K562 (cell line): ENCODE data around the gene ALG1. TPM values are rescaled to one million over a fixed set of nuclear protein-coding genes. Genes with fewer than 3 reads are reported as not detected.

Source experiments
- CBX8 ChIP-seq: fragments of 200-600 bp; sonication (generic); IDR thresholded peaks from 2 replicates; pipeline ENCODE4 v1.6.1; 2012; ENCODE audit warnings: borderline replicate concordance, mixed run types, low read depth, mild to moderate bottlenecking, moderate library complexity, mixed read lengths, low read length, control low read depth, inconsistent platforms; ENCODE audit not compliant: poor library complexity, severe bottlenecking; ENCODE audit errors: extremely low read depth
- GABPA ChIP-seq: fragments of 200-800 bp; sonication (Bioruptor generic); conservative IDR thresholded peaks from 2 replicates; pipeline ENCODE4 v1.6.1; 2016; ENCODE audit warnings: low read depth, missing genetic modification characterization, missing compliant biosample characterization
- MEF2A ChIP-seq: IDR thresholded peaks from 2 replicates; pipeline ENCODE4 v1.6.1; 2011; ENCODE audit warnings: low read depth, mild to moderate bottlenecking, low read length, moderate library complexity; ENCODE audit not compliant: control insufficient read depth
- polyA plus RNA-seq, 8 experiments: library from polyadenylated mRNA; depleted of rRNA in 4 of 8; stranded (reverse) in 5 of 8; unstranded in 3 of 8; fragments of >200 nt; fragmentation: Nextera tagmentation in 2 of 8; fragmentation: Illumina TruSeq in 1 of 8; extraction: Ambion mirVana in 2 of 8; extraction: Trizol in 1 of 8; gene quantifications; 2 replicates each; pipeline versions ENCODE4 v1.2.1 to v1.2.3, GENCODE V29; 2011 to 2014; ENCODE audit warnings: inconsistent platforms in 1 of 8, missing spikeins in 1 of 8
- total RNA-seq, 7 experiments: library from RNA; depleted of rRNA in 6 of 7; stranded (reverse); fragments of >200 nt in 6 of 7; fragmentation: Illumina TruSeq in 2 of 7; extraction: Trizol in 2 of 7; gene quantifications; 2 replicates each; pipeline versions ENCODE4 v1.2.1 to v1.2.3, GENCODE V29; 2011 to 2021; ENCODE audit warnings: low replicate concordance in 1 of 7
- TF ChIP-seq, protein P1 (sequence below), 3 experiments: IDR thresholded peaks in 2 of 3; conservative IDR thresholded peaks in 1 of 3; 2 replicates each; pipeline ENCODE4 v1.5.1; 2011 to 2012; ENCODE audit warnings: low read length in 3 of 3, mild to moderate bottlenecking in 3 of 3, control low read depth in 2 of 3, improper control_type of control experiment in 1 of 3, inconsistent platforms in 1 of 3, low read depth in 1 of 3, mixed read lengths in 1 of 3, moderate library complexity in 1 of 3; ENCODE audit not compliant: insufficient read depth in 2 of 3
- TF ChIP-seq, protein P2 (sequence below): fragments of 250-450 bp; sonication (Bioruptor Pico); IDR thresholded peaks from 2 replicates; pipeline ENCODE4 v1.4.0; 2020; ENCODE audit warnings: mild to moderate bottlenecking, moderate library complexity, borderline replicate concordance

The ALG1 gene
- total and polyA plus RNA-seq, 9 of the 15 experiments (the other 6 are each of a cell fraction or from before 2014, with no cell fraction given) = 1.1 to 26.4 (median 18.3) TPM

DNA sequence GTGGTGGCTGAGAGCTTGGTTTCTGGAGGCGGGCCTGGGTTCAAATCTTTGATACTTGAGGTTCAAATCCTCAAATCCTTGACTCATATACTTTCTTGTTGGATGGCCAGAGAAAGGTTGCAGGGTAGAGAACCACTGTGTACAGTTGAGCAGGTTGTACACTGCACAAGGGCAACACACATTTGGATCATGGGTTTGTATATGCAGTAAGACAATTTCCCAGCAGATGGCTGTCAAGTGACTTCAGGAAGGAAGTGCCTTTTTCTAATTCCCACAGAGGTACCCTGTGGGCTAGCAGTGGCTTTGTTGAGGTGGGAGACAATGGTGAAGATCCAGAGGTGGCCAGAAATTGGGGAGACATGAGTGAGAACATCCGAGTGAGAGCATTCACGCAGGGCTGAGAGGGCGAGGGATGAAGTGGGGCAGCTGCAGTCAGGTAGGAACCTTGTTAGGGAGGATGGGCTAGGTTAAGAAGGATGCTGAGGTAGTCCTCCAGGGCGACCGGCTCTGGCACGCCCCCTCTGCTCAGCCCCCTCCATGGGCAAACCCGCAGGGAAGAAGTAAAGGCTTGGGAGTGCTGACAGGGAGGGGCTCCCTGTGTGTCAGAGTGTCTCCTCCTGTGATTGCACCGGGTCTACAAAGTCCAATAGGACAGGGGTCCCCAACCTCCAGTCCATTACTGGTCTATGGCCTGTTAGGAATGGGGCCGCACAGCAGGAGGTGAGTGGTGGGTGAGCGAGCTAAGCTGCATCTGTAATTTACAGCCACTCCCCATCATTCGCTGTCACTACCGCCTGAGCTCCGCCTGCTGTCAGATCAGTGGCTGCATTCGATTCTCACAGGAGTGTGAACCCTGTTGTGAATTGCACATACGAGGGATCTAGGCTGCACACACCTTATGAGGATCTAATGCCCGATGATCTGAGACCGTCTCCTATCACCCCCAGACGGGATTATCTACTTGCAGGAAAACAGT is 8.6 kb upstream of the ALG1 start (continued):
- TF ChIP-seq, protein P1, sequence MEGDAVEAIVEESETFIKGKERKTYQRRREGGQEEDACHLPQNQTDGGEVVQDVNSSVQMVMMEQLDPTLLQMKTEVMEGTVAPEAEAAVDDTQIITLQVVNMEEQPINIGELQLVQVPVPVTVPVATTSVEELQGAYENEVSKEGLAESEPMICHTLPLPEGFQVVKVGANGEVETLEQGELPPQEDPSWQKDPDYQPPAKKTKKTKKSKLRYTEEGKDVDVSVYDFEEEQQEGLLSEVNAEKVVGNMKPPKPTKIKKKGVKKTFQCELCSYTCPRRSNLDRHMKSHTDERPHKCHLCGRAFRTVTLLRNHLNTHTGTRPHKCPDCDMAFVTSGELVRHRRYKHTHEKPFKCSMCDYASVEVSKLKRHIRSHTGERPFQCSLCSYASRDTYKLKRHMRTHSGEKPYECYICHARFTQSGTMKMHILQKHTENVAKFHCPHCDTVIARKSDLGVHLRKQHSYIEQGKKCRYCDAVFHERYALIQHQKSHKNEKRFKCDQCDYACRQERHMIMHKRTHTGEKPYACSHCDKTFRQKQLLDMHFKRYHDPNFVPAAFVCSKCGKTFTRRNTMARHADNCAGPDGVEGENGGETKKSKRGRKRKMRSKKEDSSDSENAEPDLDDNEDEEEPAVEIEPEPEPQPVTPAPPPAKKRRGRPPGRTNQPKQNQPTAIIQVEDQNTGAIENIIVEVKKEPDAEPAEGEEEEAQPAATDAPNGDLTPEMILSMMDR (IDR thresholded peaks at IDR 0.05 in 2 of 3, conservative IDR thresholded peaks at IDR 0.05 in 1 of 3; ENCODE audit: insufficient read depth in 2 of 3, low read depth in 1 of 3, low read length in 3 of 3) = peak in 2 of 3 experiments; percentile 15 to 21; a peak in 2 of 6 replicates
- TF ChIP-seq MEF2A = no peak
- TF ChIP-seq, protein P2, sequence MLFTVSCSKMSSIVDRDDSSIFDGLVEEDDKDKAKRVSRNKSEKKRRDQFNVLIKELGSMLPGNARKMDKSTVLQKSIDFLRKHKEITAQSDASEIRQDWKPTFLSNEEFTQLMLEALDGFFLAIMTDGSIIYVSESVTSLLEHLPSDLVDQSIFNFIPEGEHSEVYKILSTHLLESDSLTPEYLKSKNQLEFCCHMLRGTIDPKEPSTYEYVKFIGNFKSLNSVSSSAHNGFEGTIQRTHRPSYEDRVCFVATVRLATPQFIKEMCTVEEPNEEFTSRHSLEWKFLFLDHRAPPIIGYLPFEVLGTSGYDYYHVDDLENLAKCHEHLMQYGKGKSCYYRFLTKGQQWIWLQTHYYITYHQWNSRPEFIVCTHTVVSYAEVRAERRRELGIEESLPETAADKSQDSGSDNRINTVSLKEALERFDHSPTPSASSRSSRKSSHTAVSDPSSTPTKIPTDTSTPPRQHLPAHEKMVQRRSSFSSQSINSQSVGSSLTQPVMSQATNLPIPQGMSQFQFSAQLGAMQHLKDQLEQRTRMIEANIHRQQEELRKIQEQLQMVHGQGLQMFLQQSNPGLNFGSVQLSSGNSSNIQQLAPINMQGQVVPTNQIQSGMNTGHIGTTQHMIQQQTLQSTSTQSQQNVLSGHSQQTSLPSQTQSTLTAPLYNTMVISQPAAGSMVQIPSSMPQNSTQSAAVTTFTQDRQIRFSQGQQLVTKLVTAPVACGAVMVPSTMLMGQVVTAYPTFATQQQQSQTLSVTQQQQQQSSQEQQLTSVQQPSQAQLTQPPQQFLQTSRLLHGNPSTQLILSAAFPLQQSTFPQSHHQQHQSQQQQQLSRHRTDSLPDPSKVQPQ (CRISPR knock-in tag) = no peak
- TF ChIP-seq GABPA (tag) = no peak
- no peak for TF ChIP-seq CBX8
